ENCODE data around the gene PSMD9. TPM values are rescaled to one million over a fixed set of nuclear protein-coding genes. Genes with fewer than 3 reads are reported as not detected.
"Not testable (repeated sequence)": the region's sequence is repeated elsewhere in the genome, so short reads cannot be mapped to it uniquely, and the experiment has no call there.

Gene PSMD9
- total RNA-seq, 1 experiment from 2014 or later, result 36.2 TPM

GRCh38 chr12:121858662-121859572 is 29.7 kb upstream of the PSMD9 start, which contains the start of gene HPD:
TSS of gene HPD (minus strand) at chr12:121858859. CDS start at chr12:121858823, 36 bp downstream.
- peak within 1 kb of the TSS; percentile 37 for H3K27ac Mint-ChIP-seq
- no peaks in the 10 kb centered on the region for H3K9me3 Mint-ChIP-seq
- H3K4me1 Mint-ChIP-seq, result peaks cover 15% of the 10 kb centered on the region
- ChIA-PET CTCF (interaction anchor here (1.2 to 1.8 kb wide), 2 partner anchors 47 to 64 kb away, joined by 6 read pairs; no protein-coding TSS in a partner anchor), POLR2A (no interaction called here)
- no peak within 1 kb of the TSS for H3K4me3 Mint-ChIP-seq
- ATAC-seq, result peak; percentile 62
- peak; percentile 73 for TF ChIP-seq PRDM15 (CRISPR knock-in tag; IDR thresholded peaks at IDR 0.05)
- no peak for TF ChIP-seq USF2 (CRISPR knock-in tag; IDR thresholded peaks at IDR 0.05)
- H3K27me3 Mint-ChIP-seq (ENCODE audit: low read depth), result no peaks in the 10 kb centered on the region
- H3K36me3 Mint-ChIP-seq, result no peaks in the 10 kb centered on the region
- peak; percentile 18 for DNase-seq (ENCODE audit: low spot score)

GRCh38 chr12:121860257-121860656 is 28.3 kb upstream of the PSMD9 start:
- H3K4me3 Mint-ChIP-seq, result no peak overlapping the region
- no peak overlapping the region for H3K27ac Mint-ChIP-seq
- no peak for ATAC-seq
- TF ChIP-seq NFATC4 (CRISPR knock-in tag; IDR thresholded peaks at IDR 0.05) (no peak), TEAD1 (CRISPR knock-in tag; IDR thresholded peaks at IDR 0.05) (no peak), ESRRA (CRISPR knock-in tag; IDR thresholded peaks at IDR 0.05; ENCODE audit: borderline replicate concordance) (no peak), IRF2 (CRISPR knock-in tag; IDR thresholded peaks at IDR 0.05; ENCODE audit: borderline replicate concordance, low read depth) (no peak), NFE2L1 (CRISPR knock-in tag; IDR thresholded peaks at IDR 0.05) (no peak), HMGA2 (CRISPR knock-in tag; IDR thresholded peaks at IDR 0.05) (no peak), CREM (CRISPR knock-in tag; IDR thresholded peaks at IDR 0.05) (no peak), ARID4B (CRISPR knock-in tag; IDR thresholded peaks at IDR 0.05; ENCODE audit: borderline replicate concordance) (no peak), ZNF425 (CRISPR knock-in tag; conservative IDR thresholded peaks at IDR 0.05) (no peak), ERG (CRISPR knock-in tag; IDR thresholded peaks at IDR 0.05) (no peak), ELF4 (CRISPR knock-in tag; IDR thresholded peaks at IDR 0.05; ENCODE audit: low read depth) (no peak), SP1 (CRISPR knock-in tag; conservative IDR thresholded peaks at IDR 0.05) (no peak)
- no peaks in the 10 kb centered on the region for H3K36me3 Mint-ChIP-seq
- POLR2A ChIA-PET, result no interaction called here
- peaks cover 15% of the 10 kb centered on the region for H3K4me1 Mint-ChIP-seq
- no peaks in the 10 kb centered on the region for H3K9me3 Mint-ChIP-seq
- H3K27me3 Mint-ChIP-seq (ENCODE audit: low read depth), result no peaks in the 10 kb centered on the region
- CTCF ChIA-PET, result interaction anchor here (0.8 kb wide), 1 partner anchor 66 kb away, joined by 3 read pairs; no protein-coding TSS in a partner anchor
- no peak for DNase-seq (ENCODE audit: low spot score)

GRCh38 chr12:121860699-121861098 is 27.9 kb upstream of the PSMD9 start:
- H3K4me3 Mint-ChIP-seq; CTCF ChIA-PET; DNase-seq (ENCODE audit: low spot score); POLR2A ChIA-PET; H3K36me3 Mint-ChIP-seq; H3K27ac Mint-ChIP-seq; H3K9me3 Mint-ChIP-seq; H3K27me3 Mint-ChIP-seq (ENCODE audit: low read depth); ATAC-seq: not testable (repeated sequence)
- peaks cover 15% of the 10 kb centered on the region for H3K4me1 Mint-ChIP-seq

Measured in WTC11 (cell line).